Measurements from ENCODE around the gene AGK. TPM values are rescaled to one million over a fixed set of nuclear protein-coding genes. Genes with fewer than 3 reads are reported as not detected.

Gene AGK, protein sequence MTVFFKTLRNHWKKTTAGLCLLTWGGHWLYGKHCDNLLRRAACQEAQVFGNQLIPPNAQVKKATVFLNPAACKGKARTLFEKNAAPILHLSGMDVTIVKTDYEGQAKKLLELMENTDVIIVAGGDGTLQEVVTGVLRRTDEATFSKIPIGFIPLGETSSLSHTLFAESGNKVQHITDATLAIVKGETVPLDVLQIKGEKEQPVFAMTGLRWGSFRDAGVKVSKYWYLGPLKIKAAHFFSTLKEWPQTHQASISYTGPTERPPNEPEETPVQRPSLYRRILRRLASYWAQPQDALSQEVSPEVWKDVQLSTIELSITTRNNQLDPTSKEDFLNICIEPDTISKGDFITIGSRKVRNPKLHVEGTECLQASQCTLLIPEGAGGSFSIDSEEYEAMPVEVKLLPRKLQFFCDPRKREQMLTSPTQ
- polyA plus RNA-seq (2012; ENCODE audit: low read depth, missing spikeins) = 27.3 TPM

GRCh38 chr7:141551094-141551781, at the start of gene AGK:
AGK (plus strand) TSS chr7:141551410; CDS start chr7:141555467, 4,057 bp downstream.
- DNase-seq (ENCODE audit: insufficient read length, low spot score) (peak; percentile 76), FAIRE-seq (peak; percentile 85)
- TF ChIP-seq POLR2AphosphoS5 (IDR thresholded peaks at IDR 0.05; ENCODE audit: low read depth, low read length) (peak; percentile 94), POU2F2 (IDR thresholded peaks at IDR 0.05; ENCODE audit: low read depth, low read length) (no peak), TAF1 (IDR thresholded peaks at IDR 0.05; ENCODE audit: low read depth, low read length) (peak; percentile 93), SPI1 (IDR thresholded peaks at IDR 0.05; ENCODE audit: low read depth, low read length) (no peak), POLR2A (IDR thresholded peaks at IDR 0.05; ENCODE audit: low read depth, low read length) (peak; percentile 91), PAX5 (IDR thresholded peaks at IDR 0.05; ENCODE audit: insufficient read depth, low read length, severe bottlenecking) (peak; percentile 42)

GRCh38 chr7:141501451-141501850, 49.8 kb upstream of the AGK start:
- no peak for DNase-seq (ENCODE audit: insufficient read length, low spot score)
- no peak for FAIRE-seq
- TF ChIP-seq SPI1 (IDR thresholded peaks at IDR 0.05; ENCODE audit: low read depth, low read length) (no peak), PAX5 (IDR thresholded peaks at IDR 0.05; ENCODE audit: insufficient read depth, low read length, severe bottlenecking) (no peak), TAF1 (IDR thresholded peaks at IDR 0.05; ENCODE audit: low read depth, low read length) (no peak), POLR2A (IDR thresholded peaks at IDR 0.05; ENCODE audit: low read depth, low read length) (no peak), POU2F2 (IDR thresholded peaks at IDR 0.05; ENCODE audit: low read depth, low read length) (no peak), POLR2AphosphoS5 (IDR thresholded peaks at IDR 0.05; ENCODE audit: low read depth, low read length) (no peak)

- FAIRE-seq (no peak), DNase-seq (ENCODE audit: insufficient read length, low spot score) (no peak)
Observed at GRCh38 chr7:141511316-141511675, 39.9 kb upstream of the AGK start.

DNA sequence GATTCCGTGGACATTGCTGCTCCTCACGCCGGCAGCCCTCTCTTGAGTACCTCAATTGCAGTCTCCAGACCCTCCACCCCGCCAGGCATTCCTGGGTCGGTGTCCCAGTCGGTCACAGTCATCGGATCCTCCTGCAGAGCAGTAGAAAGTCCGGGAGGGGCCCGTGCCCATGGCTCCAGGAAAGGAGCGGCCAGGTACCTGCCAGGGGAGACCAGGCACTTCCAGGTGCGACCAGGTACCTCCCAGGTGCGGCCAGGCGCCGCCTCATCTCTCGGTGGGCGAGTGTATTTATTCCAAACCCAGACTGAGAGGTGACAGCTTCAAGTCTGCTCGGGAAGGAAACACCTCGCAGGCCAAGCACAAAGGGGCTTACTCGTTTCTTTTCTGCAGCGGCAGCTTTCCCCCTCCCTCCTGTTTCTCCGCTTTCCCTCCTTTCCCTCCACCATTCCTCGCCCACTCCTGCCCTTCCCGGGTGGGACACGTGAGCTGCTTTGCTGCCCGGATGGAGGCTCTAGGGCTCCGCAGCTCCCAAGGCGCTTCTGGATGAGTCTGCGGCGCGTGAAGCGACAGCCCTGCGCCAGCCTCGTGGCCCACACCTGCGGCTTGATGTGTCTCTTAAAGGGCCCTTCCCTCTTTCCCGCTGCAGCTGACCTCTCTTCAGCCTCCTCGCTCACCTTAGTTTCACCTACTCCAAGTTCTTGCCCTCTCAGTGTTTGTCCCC, 39.4 kb upstream of the AGK start:
- no peak for TF ChIP-seq POLR2AphosphoS5 (IDR thresholded peaks at IDR 0.05; ENCODE audit: low read depth, low read length)
- no peak for TF ChIP-seq POLR2A (IDR thresholded peaks at IDR 0.05; ENCODE audit: low read depth, low read length)
- no peak for TF ChIP-seq POU2F2 (IDR thresholded peaks at IDR 0.05; ENCODE audit: low read depth, low read length)
- no peak for TF ChIP-seq TAF1 (IDR thresholded peaks at IDR 0.05; ENCODE audit: low read depth, low read length)
- no peak for TF ChIP-seq PAX5 (IDR thresholded peaks at IDR 0.05; ENCODE audit: insufficient read depth, low read length, severe bottlenecking)
- TF ChIP-seq SPI1 (IDR thresholded peaks at IDR 0.05; ENCODE audit: low read depth, low read length) = no peak
- no peak for DNase-seq (ENCODE audit: insufficient read length, low spot score)
- no peak for FAIRE-seq

More at GRCh38 chr7:141511316-141511675, 39.9 kb upstream of the AGK start:
- no peak for TF ChIP-seq POLR2A (IDR thresholded peaks at IDR 0.05; ENCODE audit: low read depth, low read length)
- no peak for TF ChIP-seq POU2F2 (IDR thresholded peaks at IDR 0.05; ENCODE audit: low read depth, low read length)
- no peak for TF ChIP-seq PAX5 (IDR thresholded peaks at IDR 0.05; ENCODE audit: insufficient read depth, low read length, severe bottlenecking)
- TF ChIP-seq POLR2AphosphoS5 (IDR thresholded peaks at IDR 0.05; ENCODE audit: low read depth, low read length) = no peak
- TF ChIP-seq TAF1 (IDR thresholded peaks at IDR 0.05; ENCODE audit: low read depth, low read length) = no peak
- TF ChIP-seq SPI1 (IDR thresholded peaks at IDR 0.05; ENCODE audit: low read depth, low read length) = no peak

- no peak for TF ChIP-seq POU2F2 (IDR thresholded peaks at IDR 0.05; ENCODE audit: low read depth, low read length)
- no peak for TF ChIP-seq POLR2AphosphoS5 (IDR thresholded peaks at IDR 0.05; ENCODE audit: low read depth, low read length)
- no peak for TF ChIP-seq TAF1 (IDR thresholded peaks at IDR 0.05; ENCODE audit: low read depth, low read length)
- no peak for TF ChIP-seq PAX5 (IDR thresholded peaks at IDR 0.05; ENCODE audit: insufficient read depth, low read length, severe bottlenecking)
- no peak for TF ChIP-seq SPI1 (IDR thresholded peaks at IDR 0.05; ENCODE audit: low read depth, low read length)
- TF ChIP-seq POLR2A (IDR thresholded peaks at IDR 0.05; ENCODE audit: low read depth, low read length) = no peak
- DNase-seq (ENCODE audit: insufficient read length, low spot score) (no peak), FAIRE-seq (no peak)
Observed at GRCh38 chr7:141512597-141512996, 38.6 kb upstream of the AGK start.

GRCh38 chr7:141513720-141514119, 37.5 kb upstream of the AGK start:
- TF ChIP-seq POLR2A (IDR thresholded peaks at IDR 0.05; ENCODE audit: low read depth, low read length) = no peak
- TF ChIP-seq POU2F2 (IDR thresholded peaks at IDR 0.05; ENCODE audit: low read depth, low read length) = no peak
- no peak for TF ChIP-seq POLR2AphosphoS5 (IDR thresholded peaks at IDR 0.05; ENCODE audit: low read depth, low read length)
- no peak for TF ChIP-seq PAX5 (IDR thresholded peaks at IDR 0.05; ENCODE audit: insufficient read depth, low read length, severe bottlenecking)
- TF ChIP-seq TAF1 (IDR thresholded peaks at IDR 0.05; ENCODE audit: low read depth, low read length) = no peak
- TF ChIP-seq SPI1 (IDR thresholded peaks at IDR 0.05; ENCODE audit: low read depth, low read length) = no peak
- FAIRE-seq = no peak
- DNase-seq (ENCODE audit: insufficient read length, low spot score) = no peak

DNA sequence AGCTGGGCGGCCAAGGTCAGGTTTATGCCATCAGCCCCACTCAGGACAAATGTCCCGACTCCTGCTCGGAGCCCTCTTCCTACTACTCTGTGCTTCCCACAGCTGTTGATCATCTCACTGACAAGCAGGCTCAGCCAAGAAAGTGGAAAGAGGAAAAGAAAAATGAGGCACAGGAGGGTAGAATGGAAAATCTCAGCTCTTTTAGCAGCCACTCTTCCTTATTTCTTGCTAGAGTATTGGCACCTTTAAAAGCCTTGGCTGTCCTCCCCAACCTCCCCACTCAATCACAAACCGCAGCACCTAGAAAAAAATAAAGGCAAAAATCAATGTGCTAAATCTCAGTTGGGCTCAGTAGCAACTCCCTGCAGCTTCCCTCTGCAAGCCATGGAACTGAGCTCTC, 35.3 kb upstream of the AGK start:
- TF ChIP-seq SPI1 (IDR thresholded peaks at IDR 0.05; ENCODE audit: low read depth, low read length) (no peak), POLR2AphosphoS5 (IDR thresholded peaks at IDR 0.05; ENCODE audit: low read depth, low read length) (no peak), POU2F2 (IDR thresholded peaks at IDR 0.05; ENCODE audit: low read depth, low read length) (no peak), POLR2A (IDR thresholded peaks at IDR 0.05; ENCODE audit: low read depth, low read length) (no peak), TAF1 (IDR thresholded peaks at IDR 0.05; ENCODE audit: low read depth, low read length) (no peak), PAX5 (IDR thresholded peaks at IDR 0.05; ENCODE audit: insufficient read depth, low read length, severe bottlenecking) (no peak)
- no peak for FAIRE-seq
- DNase-seq (ENCODE audit: insufficient read length, low spot score) = no peak

DNA sequence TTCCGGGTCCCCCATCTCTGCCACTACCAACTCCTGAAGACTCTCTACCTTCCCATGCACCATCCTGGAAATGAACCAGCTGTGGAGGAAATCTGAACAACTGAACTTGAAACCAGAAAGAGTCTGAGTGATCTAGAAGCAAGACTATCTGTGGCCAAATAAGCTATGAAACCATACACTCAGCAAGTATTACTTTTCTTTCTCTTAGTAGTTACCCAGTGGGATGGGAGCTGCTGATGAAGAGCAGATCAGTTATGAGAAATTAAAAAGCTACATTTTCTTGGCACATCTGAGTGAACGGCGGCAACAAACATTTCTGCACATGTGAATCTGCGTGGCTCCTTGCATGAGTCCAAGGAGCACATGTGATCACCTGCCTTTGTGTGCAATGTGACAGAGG, 31.6 kb upstream of the AGK start:
- FAIRE-seq (no peak), DNase-seq (ENCODE audit: insufficient read length, low spot score) (no peak)
- TF ChIP-seq POLR2AphosphoS5 (IDR thresholded peaks at IDR 0.05; ENCODE audit: low read depth, low read length) = no peak
- TF ChIP-seq POLR2A (IDR thresholded peaks at IDR 0.05; ENCODE audit: low read depth, low read length) = no peak
- no peak for TF ChIP-seq SPI1 (IDR thresholded peaks at IDR 0.05; ENCODE audit: low read depth, low read length)
- TF ChIP-seq TAF1 (IDR thresholded peaks at IDR 0.05; ENCODE audit: low read depth, low read length) = no peak
- TF ChIP-seq POU2F2 (IDR thresholded peaks at IDR 0.05; ENCODE audit: low read depth, low read length) = no peak
- no peak for TF ChIP-seq PAX5 (IDR thresholded peaks at IDR 0.05; ENCODE audit: insufficient read depth, low read length, severe bottlenecking)

Measured in GM12891 (cell line).